Cardiac muscle cell (in vitro differentiated cells and primary cell): Measurements from ENCODE around the gene UBE2E1. TPM values are rescaled to one million over a fixed set of nuclear protein-coding genes. Genes with fewer than 3 reads are reported as not detected.

Source experiments
- DNase-seq, 2 donors: peaks; one replicate each; pipeline versions ENCODE4 v3.0.0 to v3.0.0-alpha.2; 2010 to 2017; ENCODE audit warnings: low read depth in 1 of 2, low spot score in 1 of 2
- H3K27ac ChIP-seq: fragments of 200-600 bp; sonication (generic); 2 replicates; pipeline ENCODE4 v1.5.1; 2016
- H3K27me3 ChIP-seq: fragments of 200-600 bp; sonication (generic); 2 replicates; pipeline ENCODE4 v1.6.0; 2016; ENCODE audit warnings: control low read depth
- H3K36me3 ChIP-seq: fragments of 200-600 bp; sonication (generic); 2 replicates; pipeline ENCODE4 v1.5.1; 2016; ENCODE audit warnings: control low read depth
- H3K4me1 ChIP-seq: fragments of 200-600 bp; sonication (generic); 2 replicates; pipeline ENCODE4 v1.8.1; 2017; ENCODE audit warnings: low read depth, mild to moderate bottlenecking, mixed run types
- H3K4me3 ChIP-seq: fragments of 200-600 bp; sonication (generic); 2 replicates; pipeline ENCODE4 v1.5.1; 2016; ENCODE audit warnings: mild to moderate bottlenecking
- H3K9me3 ChIP-seq: fragments of 200-600 bp; sonication (generic); 2 replicates; pipeline ENCODE4 v1.5.1; 2017; ENCODE audit warnings: low read depth, mild to moderate bottlenecking, control low read depth
- CTCF ChIP-seq: IDR thresholded peaks from 2 replicates; pipeline ENCODE4 v1.5.1; 2012; ENCODE audit warnings: low read depth, mild to moderate bottlenecking, low read length
- polyA plus RNA-seq: library from polyadenylated mRNA; unstranded; fragments of >200 nt; fragmentation: Nextera tagmentation; extraction: Ambion mirVana; gene quantifications from 2 replicates; pipeline ENCODE4 v1.2.1, GENCODE V29; 2016
- total RNA-seq: library from RNA; depleted of rRNA; stranded (reverse); fragments of >200 nt; gene quantifications from 2 replicates; pipeline ENCODE4 v1.2.3, GENCODE V29; 2016

Gene UBE2E1
- total and polyA plus RNA-seq, 2 experiments from 2014 or later = 33.5 to 198 TPM

GRCh38 chr3:23931597-23931996, 125.8 kb downstream of the UBE2E1 start:
- no peak overlapping the region for H3K4me3 ChIP-seq
- H3K4me1 ChIP-seq = no peaks in the 10 kb centered on the region
- H3K9me3 ChIP-seq = no peaks in the 10 kb centered on the region
- no peak for DNase-seq
- H3K27me3 ChIP-seq = no peaks in the 10 kb centered on the region
- H3K27ac ChIP-seq = no peak overlapping the region
- TF ChIP-seq CTCF = no peak
- H3K36me3 ChIP-seq = no peaks in the 10 kb centered on the region

- Histone ChIP-seq H3K27me3 (no peaks in the 10 kb centered on the region), H3K4me1 (no peaks in the 10 kb centered on the region), H3K36me3 (no peaks in the 10 kb centered on the region), H3K4me3 (no peak overlapping the region), H3K27ac (no peak overlapping the region), H3K9me3 (no peaks in the 10 kb centered on the region)
- DNase-seq = no peak
- TF ChIP-seq CTCF = no peak
These were observed 126.8 kb downstream of the UBE2E1 start for GRCh38 chr3:23932571-23932970.

- Histone ChIP-seq H3K4me1 (no peaks in the 10 kb centered on the region), H3K4me3 (no peak overlapping the region), H3K9me3 (no peaks in the 10 kb centered on the region), H3K27me3 (no peaks in the 10 kb centered on the region), H3K36me3 (no peaks in the 10 kb centered on the region), H3K27ac (no peak overlapping the region)
- no peak for DNase-seq
- no peak for TF ChIP-seq CTCF
These were observed 128.5 kb downstream of the UBE2E1 start for GRCh38 chr3:23934253-23934652.

GRCh38 chr3:23937296-23937695, 131.5 kb downstream of the UBE2E1 start:
- Histone ChIP-seq H3K27ac (no peak overlapping the region), H3K4me3 (no peak overlapping the region), H3K9me3 (no peaks in the 10 kb centered on the region), H3K4me1 (peaks cover 4% of the 10 kb centered on the region), H3K27me3 (no peaks in the 10 kb centered on the region), H3K36me3 (no peaks in the 10 kb centered on the region)
- no peak for DNase-seq
- no peak for TF ChIP-seq CTCF

GRCh38 chr3:23938688-23939087, 132.9 kb downstream of the UBE2E1 start:
- Histone ChIP-seq H3K4me3 (no peak overlapping the region), H3K27ac (no peak overlapping the region), H3K36me3 (no peaks in the 10 kb centered on the region), H3K9me3 (no peaks in the 10 kb centered on the region), H3K27me3 (no peaks in the 10 kb centered on the region), H3K4me1 (peaks cover 4% of the 10 kb centered on the region)
- no peak for TF ChIP-seq CTCF
- DNase-seq = no peak

- no peak for TF ChIP-seq CTCF
- Histone ChIP-seq H3K4me3 (no peak overlapping the region), H3K27ac (no peak overlapping the region), H3K9me3 (no peaks in the 10 kb centered on the region), H3K36me3 (peaks cover 3% of the 10 kb centered on the region), H3K27me3 (no peaks in the 10 kb centered on the region), H3K4me1 (peaks cover 12% of the 10 kb centered on the region)
- DNase-seq = no peak
These were observed 135.0 kb downstream of the UBE2E1 start for GRCh38 chr3:23940775-23941174.
